Endometrial microvascular endothelial cells (primary cell): ENCODE measurements around the gene LGALS1. TPM values are rescaled to one million over a fixed set of nuclear protein-coding genes. Genes with fewer than 3 reads are reported as not detected.

Source experiments
- in situ Hi-C: cut with HindIII; loops from 2 replicates; pipeline ENCODE4 v1.10.0; 2017; ENCODE audit warnings: low sequenced_read_pairs, low pct_unique_long_range_greater_than_20kb; ENCODE audit errors: inconsistent ontology term
- total RNA-seq: library from RNA; depleted of rRNA; stranded (reverse); fragments of >200 nt; gene quantifications from one replicate; pipeline ENCODE4 v1.2.3, GENCODE V29; 2015; ENCODE audit errors: inconsistent ontology term

LGALS1 gene
- total RNA-seq, 1 donor from 2014 or later, result 7,013 TPM

GRCh38 chr22:37659897-37660708 lies 15.3 kb upstream of the LGALS1 start:
- in situ Hi-C loops, result no loop called here

GRCh38 chr22:37660709-37661045 lies 14.8 kb upstream of the LGALS1 start:
- in situ Hi-C loops, result no loop called here

- in situ Hi-C loops, result no loop called here
Measured at GRCh38 chr22:37661160-37661924, 14.1 kb upstream of the LGALS1 start.

- in situ Hi-C loops, result no loop called here
Measured at GRCh38 chr22:37662039-37662438, 13.4 kb upstream of the LGALS1 start.

GRCh38 chr22:37663521-37664140 lies 11.8 kb upstream of the LGALS1 start:
- in situ Hi-C loops, result no loop called here

- in situ Hi-C loops, result no loop called here
Measured at GRCh38 chr22:37664249-37665101, 11.0 kb upstream of the LGALS1 start.

- in situ Hi-C loops, result no loop called here
Measured at GRCh38 chr22:37665487-37665886, 9.9 kb upstream of the LGALS1 start.

GRCh38 chr22:37669586-37669985 lies 5.8 kb upstream of the LGALS1 start:
- in situ Hi-C loops, result no loop called here

GRCh38 chr22:37672206-37672919 lies 3.1 kb upstream of the LGALS1 start:
- in situ Hi-C loops, result no loop called here

- in situ Hi-C loops, result no loop called here
Measured at GRCh38 chr22:37672920-37673455, 2.4 kb upstream of the LGALS1 start.

GRCh38 chr22:37674248-37674647 lies 1.2 kb upstream of the LGALS1 start:
- in situ Hi-C loops, result no loop called here

GRCh38 chr22:37675930-37676735 lies 697 bp downstream of the LGALS1 start:
- in situ Hi-C loops, result no loop called here

- in situ Hi-C loops, result no loop called here
Measured at GRCh38 chr22:37676736-37677492, 1.5 kb downstream of the LGALS1 start.

GRCh38 chr22:37677493-37677974 lies 2.1 kb downstream of the LGALS1 start:
- in situ Hi-C loops, result no loop called here

- in situ Hi-C loops, result no loop called here
Measured at GRCh38 chr22:37678372-37678771, 2.9 kb downstream of the LGALS1 start.

- in situ Hi-C loops, result no loop called here
Measured at GRCh38 chr22:37679670-37680069, 4.2 kb downstream of the LGALS1 start.
